Cerebellar cortex (tissue), 1 donor: ENCODE results near the gene PLA2G15.
A peak's percentile ranks its signal among the peaks of the same experiment; 100 is the strongest.

Experiments
- DNase-seq: peaks from one replicate; pipeline ENCODE4 v3.0.0-alpha.2; 2015; ENCODE audit warnings: low spot score

The PLA2G15 gene

GRCh38 chr16:68298907-68299561 lies 53.9 kb downstream of the PLA2G15 start:
- DNase-seq = peak; percentile 86

- DNase-seq = no peak
Measured at GRCh38 chr16:68299571-68300453, 54.6 kb downstream of the PLA2G15 start.

GRCh38 chr16:68300734-68301459 lies 55.7 kb downstream of the PLA2G15 start:
- no peak for DNase-seq

- no peak for DNase-seq
Measured at GRCh38 chr16:68306633-68307032, 61.5 kb downstream of the PLA2G15 start.

- DNase-seq = no peak
Measured at GRCh38 chr16:68309799-68310198, 64.6 kb downstream of the PLA2G15 start.

GRCh38 chr16:68310437-68310773 lies 65.2 kb downstream of the PLA2G15 start:
- DNase-seq = no peak
